GM19452 (cell line): ENCODE results near the gene NWD2.
"Not testable (repeated sequence)": the region's sequence is repeated elsewhere in the genome, so short reads cannot be mapped to it uniquely, and the experiment has no call there.

Source experiments
- ATAC-seq: cut with Tn5 transposase; IDR thresholded peaks from one replicate; pipeline ENCODE4 v1.9.1; 2021; ENCODE audit not compliant: unreplicated experiment

NWD2 gene

DNA sequence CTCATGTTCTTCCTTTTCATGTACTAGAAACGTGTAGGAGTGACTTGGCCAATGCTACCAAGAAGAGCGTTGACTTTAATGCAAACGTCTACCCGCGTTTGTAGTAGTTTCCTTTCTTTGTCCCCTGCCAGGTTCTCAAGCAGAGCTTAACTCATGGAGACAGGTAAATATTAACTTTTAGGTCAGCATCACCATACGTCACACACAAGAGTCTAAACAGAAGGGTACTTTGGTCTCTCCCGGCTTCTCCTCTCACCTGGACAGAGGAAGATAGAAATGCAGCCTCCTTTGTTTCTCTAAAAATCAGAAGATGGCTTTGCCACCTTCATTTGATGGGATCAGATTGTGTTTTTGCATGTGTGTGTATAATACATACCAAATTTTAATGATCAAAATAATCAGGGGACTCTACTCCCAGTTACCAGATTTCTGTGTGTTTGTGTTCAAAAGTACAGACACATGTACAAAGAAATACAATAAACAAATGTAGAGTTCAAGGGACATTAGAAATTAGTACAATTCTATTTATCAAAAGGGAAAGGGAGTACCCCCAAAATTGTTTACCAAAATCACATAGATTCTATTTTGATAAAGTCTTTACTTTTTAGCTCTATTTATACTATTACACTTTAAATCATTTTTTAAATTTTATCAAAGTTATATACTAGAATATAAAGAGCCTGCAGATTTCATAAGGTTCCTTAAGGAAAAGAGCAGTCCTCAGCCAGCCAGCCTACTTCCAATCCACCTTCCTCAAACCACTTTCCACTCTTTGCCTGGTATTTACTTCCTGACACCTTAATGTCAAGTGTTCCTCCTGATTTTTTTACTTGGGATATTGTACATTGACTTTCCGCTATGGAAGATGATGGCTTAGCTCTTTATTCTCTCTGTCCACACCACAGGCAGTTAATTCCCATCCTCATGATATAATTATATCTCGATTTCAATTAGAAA, 246.1 kb downstream of the NWD2 start:
- no peak for ATAC-seq

DNA sequence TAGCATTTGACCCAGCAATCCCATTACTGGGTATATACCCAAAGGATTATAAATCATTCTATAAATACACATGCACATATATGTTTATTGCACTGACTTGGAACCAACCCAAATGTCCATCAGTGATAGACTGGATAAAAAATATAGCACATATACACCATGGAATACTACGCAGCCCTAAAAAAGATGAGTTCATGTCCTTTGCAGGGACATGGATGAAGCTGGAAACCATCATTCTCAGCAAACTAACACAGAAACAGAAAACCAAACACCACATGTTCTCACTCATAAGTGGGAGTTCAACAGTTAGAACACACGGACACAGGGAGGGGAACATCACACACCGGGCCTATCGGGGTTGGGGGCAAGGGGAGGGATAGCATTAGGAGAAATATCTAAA, 250.8 kb downstream of the NWD2 start:
- ATAC-seq, result not testable (repeated sequence)
